Neural progenitor cell (in vitro differentiated cells): ENCODE data around the gene TMEM233. TPM values are rescaled to one million over a fixed set of nuclear protein-coding genes. Genes with fewer than 3 reads are reported as not detected.

Source experiments
- DNase-seq: peaks from one replicate; pipeline ENCODE4 v3.0.0-alpha.2; 2016; ENCODE audit warnings: low spot score
- H2AFZ ChIP-seq: fragments of 200-600 bp; sonication (generic); replicated peaks from 2 replicates; pipeline ENCODE4 v1.6.1; 2016; ENCODE audit warnings: antibody characterized with exemption
- H3F3A ChIP-seq: fragments of 200-600 bp; sonication (generic); 2 replicates; pipeline ENCODE4 v1.6.1; 2016; ENCODE audit warnings: antibody characterized with exemption, low read depth
- H3K27ac ChIP-seq: fragments of 200-600 bp; sonication (generic); 2 replicates; pipeline ENCODE4 v1.5.1; 2016; ENCODE audit warnings: mild to moderate bottlenecking
- H3K27me3 ChIP-seq: fragments of 200-600 bp; sonication (generic); 2 replicates; pipeline ENCODE4 v1.6.1; 2016; ENCODE audit warnings: mild to moderate bottlenecking, moderate library complexity
- H3K36me3 ChIP-seq: fragments of 200-600 bp; sonication (generic); 2 replicates; pipeline ENCODE4 v1.5.1; 2016
- H3K4me1 ChIP-seq: fragments of 200-600 bp; sonication (generic); 2 replicates; pipeline ENCODE4 v1.6.1; 2016; ENCODE audit warnings: mixed run types
- H3K4me2 ChIP-seq: fragments of 200-600 bp; sonication (generic); 2 replicates; pipeline ENCODE4 v1.6.1; 2016
- H3K4me3 ChIP-seq: fragments of 200-600 bp; sonication (generic); 2 replicates; pipeline ENCODE4 v1.5.1; 2016
- H3K79me2 ChIP-seq: fragments of 200-600 bp; sonication (generic); 2 replicates; pipeline ENCODE4 v1.6.1; 2016; ENCODE audit warnings: low read depth
- H3K9ac ChIP-seq: fragments of 200-600 bp; sonication (generic); 2 replicates; pipeline ENCODE4 v1.6.1; 2016
- H3K9me3 ChIP-seq: fragments of 200-600 bp; sonication (generic); 2 replicates; pipeline ENCODE4 v1.5.1; 2016; ENCODE audit warnings: low read depth
- H4K20me1 ChIP-seq: fragments of 200-600 bp; sonication (generic); 2 replicates; pipeline ENCODE4 v1.6.1; 2016; ENCODE audit warnings: low read depth
- H3K27ac Mint-ChIP-seq: 3 replicates; pipeline ENCODE4 v1.8.0; 2021; ENCODE audit warnings: mixed read lengths
- H3K27me3 Mint-ChIP-seq: 2 replicates; pipeline ENCODE4 v1.8.0; 2022; ENCODE audit warnings: low read depth, mild to moderate bottlenecking, inconsistent platforms, moderate library complexity, mixed read lengths; ENCODE audit not compliant: insufficient read depth
- H3K36me3 Mint-ChIP-seq: 3 replicates; pipeline ENCODE4 v1.8.0; 2021; ENCODE audit warnings: mixed read lengths
- H3K4me1 Mint-ChIP-seq: 3 replicates; pipeline ENCODE4 v1.8.0; 2021; ENCODE audit warnings: mixed read lengths
- H3K4me3 Mint-ChIP-seq: 3 replicates; pipeline ENCODE4 v1.8.0; 2021; ENCODE audit warnings: mild to moderate bottlenecking, moderate library complexity, mixed read lengths
- H3K9me3 Mint-ChIP-seq: 3 replicates; pipeline ENCODE4 v1.8.0; 2020; ENCODE audit warnings: mixed read lengths
- EZH2 ChIP-seq: fragments of 200-600 bp; sonication (generic); IDR thresholded peaks from 2 replicates; pipeline ENCODE4 v1.6.1; 2017; ENCODE audit warnings: antibody characterized with exemption, mild to moderate bottlenecking, moderate library complexity
- EZH2phosphoT487 ChIP-seq: fragments of 200-600 bp; sonication (generic); IDR thresholded peaks from 2 replicates; pipeline ENCODE4 v1.6.1; 2017; ENCODE audit warnings: antibody characterized with exemption
- total RNA-seq: library from RNA; depleted of rRNA; stranded (reverse); fragments of >200 nt; gene quantifications from 2 replicates; pipeline ENCODE4 v1.2.3, GENCODE V29; 2015; ENCODE audit warnings: low replicate concordance
- TF ChIP-seq, protein P1 (sequence below): fragments of 200-600 bp; sonication (generic); IDR thresholded peaks from 2 replicates; pipeline ENCODE4 v1.5.1; 2017; ENCODE audit warnings: antibody characterized with exemption, mild to moderate bottlenecking

TMEM233 gene
- total RNA-seq, 1 donor from 2014 or later = not detected

GRCh38 chr12:119671070-119671469 is 77.5 kb downstream of the TMEM233 start:
- Mint-ChIP-seq H3K27ac (no peak overlapping the region), H3K4me3 (no peak overlapping the region), H3K9me3 (no peaks in the 10 kb centered on the region), H3K27me3 (no peaks in the 10 kb centered on the region), H3K4me1 (peaks cover 19% of the 10 kb centered on the region), H3K36me3 (peaks cover 26% of the 10 kb centered on the region)
- no peak for TF ChIP-seq EZH2phosphoT487
- TF ChIP-seq EZH2 = no peak
- TF ChIP-seq, protein P1, sequence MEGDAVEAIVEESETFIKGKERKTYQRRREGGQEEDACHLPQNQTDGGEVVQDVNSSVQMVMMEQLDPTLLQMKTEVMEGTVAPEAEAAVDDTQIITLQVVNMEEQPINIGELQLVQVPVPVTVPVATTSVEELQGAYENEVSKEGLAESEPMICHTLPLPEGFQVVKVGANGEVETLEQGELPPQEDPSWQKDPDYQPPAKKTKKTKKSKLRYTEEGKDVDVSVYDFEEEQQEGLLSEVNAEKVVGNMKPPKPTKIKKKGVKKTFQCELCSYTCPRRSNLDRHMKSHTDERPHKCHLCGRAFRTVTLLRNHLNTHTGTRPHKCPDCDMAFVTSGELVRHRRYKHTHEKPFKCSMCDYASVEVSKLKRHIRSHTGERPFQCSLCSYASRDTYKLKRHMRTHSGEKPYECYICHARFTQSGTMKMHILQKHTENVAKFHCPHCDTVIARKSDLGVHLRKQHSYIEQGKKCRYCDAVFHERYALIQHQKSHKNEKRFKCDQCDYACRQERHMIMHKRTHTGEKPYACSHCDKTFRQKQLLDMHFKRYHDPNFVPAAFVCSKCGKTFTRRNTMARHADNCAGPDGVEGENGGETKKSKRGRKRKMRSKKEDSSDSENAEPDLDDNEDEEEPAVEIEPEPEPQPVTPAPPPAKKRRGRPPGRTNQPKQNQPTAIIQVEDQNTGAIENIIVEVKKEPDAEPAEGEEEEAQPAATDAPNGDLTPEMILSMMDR = no peak
- Histone ChIP-seq H3K9me3 (no peaks in the 10 kb centered on the region), H3K4me1 (peaks cover 4% of the 10 kb centered on the region), H3K27ac (no peak overlapping the region), H3K9ac (no peak overlapping the region), H3K27me3 (no peaks in the 10 kb centered on the region), H3K4me3 (no peak overlapping the region), H2AFZ (no peak overlapping the region), H4K20me1 (peaks cover 18% of the 10 kb centered on the region), H3F3A (peaks cover 18% of the 10 kb centered on the region), H3K79me2 (peaks cover 40% of the 10 kb centered on the region), H3K36me3 (peaks cover 12% of the 10 kb centered on the region), H3K4me2 (no peak overlapping the region)
- DNase-seq = no peak

DNA sequence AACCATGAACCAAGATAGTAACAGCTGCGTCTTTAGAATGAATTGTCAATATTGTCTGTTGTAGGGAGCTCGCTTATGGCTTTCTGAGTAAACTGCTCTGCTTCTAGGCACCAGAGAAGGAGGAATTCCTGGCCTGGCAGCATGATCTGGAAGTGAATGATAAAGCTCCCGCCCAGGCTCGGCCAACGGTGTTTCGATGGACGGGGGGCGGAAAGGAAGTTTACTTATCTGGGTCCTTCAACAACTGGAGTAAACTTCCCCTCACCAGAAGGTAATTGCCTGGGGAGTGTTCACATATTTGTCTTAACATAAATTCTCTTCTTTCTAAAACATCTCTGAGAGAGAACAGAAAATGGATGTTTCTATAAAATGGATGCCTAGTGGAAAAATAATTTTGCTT is 78.6 kb downstream of the TMEM233 start:
- Histone ChIP-seq H3K4me2 (no peak overlapping the region), H3K4me3 (no peak overlapping the region), H3K27ac (no peak overlapping the region), H3K4me1 (peaks cover 2% of the 10 kb centered on the region), H3K9ac (no peak overlapping the region), H3K27me3 (no peaks in the 10 kb centered on the region), H2AFZ (no peak overlapping the region), H3K79me2 (peaks cover 40% of the 10 kb centered on the region), H3K9me3 (no peaks in the 10 kb centered on the region), H4K20me1 (peaks cover 18% of the 10 kb centered on the region), H3K36me3 (peaks cover 16% of the 10 kb centered on the region), H3F3A (peaks cover 14% of the 10 kb centered on the region)
- peaks cover 16% of the 10 kb centered on the region for H3K4me1 Mint-ChIP-seq
- peaks cover 35% of the 10 kb centered on the region for H3K36me3 Mint-ChIP-seq
- no peaks in the 10 kb centered on the region for H3K27me3 Mint-ChIP-seq
- H3K4me3 Mint-ChIP-seq = no peak overlapping the region
- DNase-seq = no peak
- no peaks in the 10 kb centered on the region for H3K9me3 Mint-ChIP-seq
- TF ChIP-seq, protein P1 = no peak
- TF ChIP-seq EZH2 = no peak
- no peak for TF ChIP-seq EZH2phosphoT487
- peak overlapping the region; percentile 6 for H3K27ac Mint-ChIP-seq

DNA sequence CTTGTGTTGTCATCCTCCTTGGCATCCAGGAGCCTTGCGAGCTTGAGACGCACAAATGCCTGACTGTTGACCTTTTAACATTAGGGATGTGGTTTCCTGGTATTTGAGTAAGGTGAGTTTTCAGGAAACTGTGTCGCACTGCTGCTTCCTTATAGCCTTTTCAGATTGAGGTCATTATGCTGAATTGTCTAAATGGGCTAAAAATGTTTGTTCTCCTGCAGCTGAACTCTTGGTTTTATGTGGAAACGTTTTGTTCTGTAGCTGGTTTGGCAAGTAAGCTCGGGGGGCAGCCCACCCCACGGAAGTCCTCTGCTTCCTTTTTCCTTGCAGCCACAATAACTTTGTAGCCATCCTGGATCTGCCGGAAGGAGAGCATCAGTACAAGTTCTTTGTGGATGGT is 80.1 kb downstream of the TMEM233 start:
- Mint-ChIP-seq H3K27me3 (no peaks in the 10 kb centered on the region), H3K27ac (no peak overlapping the region), H3K4me3 (no peak overlapping the region)

More for the DNA sequence above, 80.1 kb downstream of the TMEM233 start:
- DNase-seq = no peak
- no peak overlapping the region for H3K9ac ChIP-seq
- no peaks in the 10 kb centered on the region for H3K27me3 ChIP-seq
- H4K20me1 ChIP-seq = peaks cover 23% of the 10 kb centered on the region
- H3K79me2 ChIP-seq = peaks cover 36% of the 10 kb centered on the region
- no peak overlapping the region for H3K4me2 ChIP-seq
- no peak overlapping the region for H2AFZ ChIP-seq
- peaks cover 12% of the 10 kb centered on the region for H3F3A ChIP-seq
- no peak overlapping the region for H3K4me3 ChIP-seq
- peaks cover 22% of the 10 kb centered on the region for H3K36me3 ChIP-seq
- no peak overlapping the region for H3K27ac ChIP-seq
- peaks cover 9% of the 10 kb centered on the region for H3K4me1 ChIP-seq
- H3K9me3 ChIP-seq = no peaks in the 10 kb centered on the region
- TF ChIP-seq EZH2phosphoT487 (no peak), EZH2 (no peak)
- TF ChIP-seq, protein P1 = no peak
- Mint-ChIP-seq H3K36me3 (peaks cover 42% of the 10 kb centered on the region), H3K9me3 (no peaks in the 10 kb centered on the region), H3K4me1 (peaks cover 11% of the 10 kb centered on the region)
